Measurements from ENCODE around the gene CHST11.

CHST11 gene

DNA sequence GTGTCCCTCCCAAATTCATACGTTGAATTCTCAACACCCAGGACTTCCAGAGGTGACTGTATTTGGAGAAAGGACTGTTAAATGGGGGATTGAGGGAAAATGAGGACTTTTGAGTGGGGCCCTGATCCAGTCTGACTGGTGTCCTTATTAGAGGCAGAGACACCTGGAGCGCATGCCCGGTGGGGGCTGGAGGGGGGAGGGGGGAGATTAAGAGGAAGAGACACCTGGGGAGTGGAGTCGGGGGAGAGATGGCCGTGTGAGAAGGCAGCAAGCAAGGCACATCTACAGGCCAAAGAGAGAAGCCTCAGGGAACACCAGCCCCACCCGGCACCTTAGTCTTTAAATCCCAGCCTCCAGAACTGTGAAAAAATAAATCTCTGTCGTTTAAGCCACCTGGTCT is 291.6 kb downstream of the CHST11 start:
- no peak overlapping the region for H3K4me3 ChIP-seq (ENCODE audit: low read depth, low read length)

DNA sequence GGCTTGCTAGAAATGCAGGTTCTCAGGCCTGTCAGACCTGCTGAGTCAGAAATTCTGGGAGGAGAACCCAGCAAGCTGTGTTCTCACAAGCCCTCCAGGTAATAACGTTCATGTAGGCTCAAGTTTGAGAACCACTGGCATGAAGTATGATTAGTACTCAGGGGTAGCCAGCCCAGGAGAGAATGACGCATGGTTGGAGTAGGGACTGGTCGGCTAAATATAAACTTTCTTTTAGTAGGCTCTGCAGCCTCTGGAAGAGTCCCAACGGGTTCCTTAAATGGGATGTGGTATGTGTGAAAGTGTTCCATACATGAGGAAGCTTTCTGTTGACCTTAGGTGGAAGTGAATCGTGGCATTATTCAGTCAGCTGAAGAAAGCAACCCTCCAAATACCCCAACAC is 292.0 kb downstream of the CHST11 start:
- no peak overlapping the region for H3K4me3 ChIP-seq (ENCODE audit: low read depth, low read length)

DNA sequence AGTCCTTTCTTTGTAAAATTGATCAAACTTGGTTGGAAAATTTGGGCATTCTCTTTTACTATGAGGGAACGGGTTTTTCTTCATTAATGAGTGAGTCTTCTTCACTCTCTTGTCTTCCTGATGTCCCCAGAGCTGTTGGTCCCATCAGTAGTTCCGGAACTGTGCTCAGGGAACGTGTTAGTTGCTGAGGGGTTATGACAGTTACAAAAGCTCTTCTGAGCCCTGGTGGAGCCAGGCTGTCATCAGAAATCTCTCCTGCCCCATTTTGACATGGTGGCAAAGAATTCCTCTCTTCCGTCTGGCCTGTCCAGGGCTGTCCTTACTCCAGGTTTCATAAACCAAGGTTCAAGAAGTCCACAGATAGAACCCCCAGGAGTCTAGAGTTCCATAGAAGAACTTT is 292.8 kb downstream of the CHST11 start:
- no peak overlapping the region for H3K4me3 ChIP-seq (ENCODE audit: low read depth, low read length)

DNA sequence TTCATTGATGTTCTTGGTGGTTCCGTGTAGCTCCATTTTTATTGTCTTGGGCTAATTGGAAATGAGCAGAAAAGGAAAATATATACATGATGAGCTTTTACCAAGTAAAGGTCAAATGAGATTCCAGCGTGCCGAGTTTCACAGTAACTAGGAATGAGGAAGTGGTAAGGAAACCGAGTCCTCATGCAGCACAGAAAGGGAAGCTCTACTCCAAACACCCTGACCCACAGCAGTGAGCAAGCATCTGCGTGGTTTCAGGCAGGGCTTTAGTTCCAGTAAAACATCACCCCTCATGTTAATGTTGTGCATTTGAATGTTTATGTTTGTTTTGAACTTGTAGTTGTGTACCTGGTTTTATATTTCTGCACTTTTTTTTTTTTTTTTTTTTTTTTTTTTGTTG is 293.3 kb downstream of the CHST11 start:
- no peak overlapping the region for H3K4me3 ChIP-seq (ENCODE audit: low read depth, low read length)

DNA sequence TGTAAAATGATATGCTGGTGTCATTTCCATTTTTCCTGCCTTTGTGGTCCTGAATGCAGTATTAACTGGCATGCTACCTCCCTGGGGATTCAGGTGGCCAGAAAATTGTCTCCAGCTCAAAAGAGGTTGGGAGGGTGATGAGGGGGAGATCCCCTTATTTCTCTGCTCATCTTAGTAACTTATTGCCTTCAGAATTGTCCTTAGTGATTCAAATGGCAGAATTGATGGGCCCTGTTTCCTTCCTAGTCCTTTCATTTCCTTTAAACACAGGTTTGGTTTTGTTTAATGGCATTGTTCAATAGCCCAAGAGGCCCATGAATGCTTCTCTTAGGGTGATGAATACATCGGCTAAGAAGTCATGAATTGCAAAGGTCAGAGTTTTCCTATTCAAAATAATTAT is 294.4 kb downstream of the CHST11 start:
- no peak overlapping the region for H3K4me3 ChIP-seq (ENCODE audit: low read depth, low read length)

DNA sequence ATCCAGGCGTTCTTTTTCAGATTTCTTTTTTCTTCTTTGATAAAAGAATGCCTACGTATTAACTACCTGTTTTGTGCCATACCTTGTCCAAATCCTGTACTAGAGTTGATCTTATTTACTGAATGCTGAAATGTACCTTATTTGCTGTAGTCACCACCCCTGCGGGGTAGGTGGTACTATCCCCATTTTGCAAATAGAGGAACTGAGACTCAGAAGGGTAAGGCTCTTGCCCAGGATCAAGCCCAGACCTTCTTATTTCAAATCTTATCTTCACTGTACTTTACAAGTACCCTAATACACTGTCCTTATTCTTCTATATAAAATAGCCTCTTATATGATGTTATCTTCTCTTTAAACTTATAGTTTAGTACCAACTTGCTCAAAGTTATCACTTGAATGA is 294.8 kb downstream of the CHST11 start:
- H3K4me3 ChIP-seq (ENCODE audit: low read depth, low read length) = no peak overlapping the region

DNA sequence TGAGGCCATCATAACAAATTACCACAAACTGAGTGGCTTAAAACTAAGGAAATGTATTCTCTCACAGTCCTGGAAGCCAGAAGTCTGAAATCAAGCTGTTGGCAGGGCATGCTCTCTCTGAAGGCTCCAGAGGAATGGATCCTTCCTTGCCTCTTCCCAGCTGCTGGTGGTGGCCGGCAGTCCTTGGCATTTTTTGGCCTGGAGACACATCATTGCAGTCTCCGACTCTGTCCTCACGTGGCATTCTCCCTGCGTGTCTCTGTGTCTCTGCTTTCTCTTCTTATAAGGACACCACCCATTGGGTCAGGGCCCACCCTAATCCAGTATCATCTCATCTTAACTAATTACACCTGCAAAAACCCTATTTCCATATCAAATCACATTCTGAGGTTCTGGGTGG is 295.3 kb downstream of the CHST11 start:
- no peak overlapping the region for H3K4me3 ChIP-seq (ENCODE audit: low read depth, low read length)

DNA sequence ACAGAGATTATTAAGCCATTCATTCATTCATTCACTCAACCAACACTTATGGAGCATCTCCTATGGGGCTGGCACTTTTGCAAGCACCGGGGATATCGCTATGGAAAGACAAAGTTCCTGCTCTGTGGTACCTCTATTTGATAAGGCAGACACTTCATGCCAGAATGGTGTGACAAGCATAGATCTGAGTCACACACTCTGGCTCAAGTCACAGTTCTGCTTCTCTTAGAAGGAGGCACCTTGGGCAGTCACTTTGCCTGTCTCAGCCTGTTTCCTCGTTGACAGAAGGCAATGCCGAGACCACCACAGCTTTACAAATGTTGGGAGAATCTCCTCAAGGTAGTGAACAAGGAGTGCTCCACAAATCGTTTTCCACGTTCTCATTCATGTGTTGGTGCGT is 296.1 kb downstream of the CHST11 start:
- no peak overlapping the region for H3K4me3 ChIP-seq (ENCODE audit: low read depth, low read length)

DNA sequence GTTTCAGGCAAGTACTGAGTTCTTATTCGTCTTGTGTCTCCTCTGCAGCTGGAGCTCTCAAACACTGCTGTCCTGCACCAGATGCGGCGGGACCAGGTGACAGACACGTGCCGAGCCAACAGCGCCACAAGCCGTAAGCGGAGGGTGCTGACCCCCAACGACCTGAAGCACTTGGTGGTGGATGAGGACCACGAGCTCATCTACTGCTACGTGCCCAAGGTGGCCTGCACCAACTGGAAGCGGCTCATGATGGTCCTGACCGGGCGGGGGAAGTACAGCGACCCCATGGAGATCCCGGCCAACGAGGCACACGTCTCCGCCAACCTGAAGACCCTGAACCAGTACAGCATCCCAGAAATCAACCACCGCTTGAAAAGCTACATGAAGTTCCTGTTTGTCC is 300.2 kb downstream of the CHST11 start:
- no peak overlapping the region for H3K4me3 ChIP-seq (ENCODE audit: low read depth, low read length)

DNA sequence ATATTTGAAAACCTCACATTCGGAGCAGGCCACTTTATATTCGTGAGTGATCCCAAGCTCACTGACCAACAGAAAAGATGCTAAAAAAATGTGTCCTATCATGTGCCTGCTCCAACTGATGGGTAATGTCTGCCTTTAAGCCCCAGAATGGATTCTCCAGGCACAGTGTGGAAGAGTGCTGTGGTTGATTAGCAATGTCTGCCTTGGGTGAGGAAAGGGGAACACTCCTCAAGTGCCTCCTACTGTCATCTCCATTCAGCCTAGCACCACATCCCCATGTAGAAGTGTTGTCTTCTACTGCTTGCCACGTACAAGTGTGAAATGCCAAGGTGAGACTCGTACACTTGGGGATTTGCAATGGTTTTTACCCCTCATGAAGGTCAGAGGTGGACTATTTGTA is 302.0 kb downstream of the CHST11 start:
- H3K4me3 ChIP-seq (ENCODE audit: low read depth, low read length) = no peak overlapping the region

DNA sequence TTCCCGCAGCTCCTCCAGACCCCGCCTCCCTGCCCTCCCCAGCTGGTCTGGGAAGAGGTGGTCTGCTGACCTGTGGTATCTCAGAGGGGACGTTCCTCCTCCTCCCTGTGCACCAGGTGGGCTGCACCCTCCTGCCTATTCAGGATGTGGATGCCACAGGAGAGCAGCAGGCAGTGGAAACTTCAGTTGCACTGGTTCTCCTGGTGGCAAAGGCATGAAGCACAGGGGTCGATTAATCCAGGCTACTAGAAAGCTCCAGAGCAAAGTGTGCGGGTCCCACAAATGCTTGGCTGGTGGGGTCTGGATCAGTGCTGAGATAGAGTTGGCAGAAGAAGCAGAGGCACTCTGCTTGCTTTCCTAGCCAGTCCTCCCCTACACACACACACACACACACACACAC is 304.3 kb downstream of the CHST11 start:
- no peak overlapping the region for H3K4me3 ChIP-seq (ENCODE audit: low read depth, low read length)

DNA sequence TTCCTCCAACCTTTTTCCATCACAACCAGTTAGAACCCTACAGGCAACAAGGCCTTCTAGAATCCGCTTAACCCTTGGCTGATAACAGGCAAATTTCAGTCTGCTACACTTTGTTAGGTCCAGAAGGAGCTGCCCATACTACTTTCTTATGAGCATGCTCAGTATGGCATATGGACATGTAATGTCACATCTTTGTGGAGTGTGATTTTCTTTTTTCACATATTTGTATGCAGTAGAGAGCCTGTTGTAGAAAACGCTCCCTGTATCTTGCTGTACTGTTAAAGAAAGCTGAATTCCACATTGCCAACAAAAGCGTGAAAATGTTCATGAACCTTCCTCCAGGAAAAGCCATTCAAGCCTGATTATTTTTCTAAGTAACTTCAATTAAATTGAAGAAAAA is 304.9 kb downstream of the CHST11 start:
- no peak overlapping the region for H3K4me3 ChIP-seq (ENCODE audit: low read depth, low read length)

DNA sequence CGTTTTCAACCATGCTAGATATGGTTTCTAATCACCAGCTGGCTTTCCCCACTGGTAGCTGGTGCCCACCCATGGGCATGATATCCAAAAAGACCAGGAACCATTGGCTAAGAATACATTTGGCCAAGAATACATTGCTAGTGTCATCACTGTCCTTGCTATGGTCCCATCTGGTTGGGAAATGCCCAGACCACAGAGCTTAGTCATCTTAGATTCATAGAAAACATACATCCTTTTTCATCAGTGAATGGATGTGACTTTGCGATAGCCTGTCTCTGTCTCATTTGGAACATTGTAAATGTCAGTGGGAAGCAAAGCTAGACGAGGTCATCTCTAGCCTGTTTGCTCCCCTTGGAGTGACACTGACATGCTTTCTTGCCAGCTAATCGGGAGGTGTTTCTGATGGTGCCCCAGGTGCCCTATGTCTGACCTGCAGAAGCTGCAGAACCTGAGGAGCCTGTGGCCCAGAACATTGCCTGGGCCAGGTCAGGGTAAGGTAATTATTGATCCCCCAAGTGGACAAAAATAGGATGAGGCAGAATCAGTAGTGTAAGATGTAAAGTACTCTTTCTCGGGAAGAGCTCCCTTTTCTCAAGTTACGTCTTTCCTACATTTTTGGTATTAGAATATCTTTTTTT is 306.5 kb downstream of the CHST11 start:
- H3K4me3 ChIP-seq (ENCODE audit: low read depth, low read length) = no peak overlapping the region

DNA sequence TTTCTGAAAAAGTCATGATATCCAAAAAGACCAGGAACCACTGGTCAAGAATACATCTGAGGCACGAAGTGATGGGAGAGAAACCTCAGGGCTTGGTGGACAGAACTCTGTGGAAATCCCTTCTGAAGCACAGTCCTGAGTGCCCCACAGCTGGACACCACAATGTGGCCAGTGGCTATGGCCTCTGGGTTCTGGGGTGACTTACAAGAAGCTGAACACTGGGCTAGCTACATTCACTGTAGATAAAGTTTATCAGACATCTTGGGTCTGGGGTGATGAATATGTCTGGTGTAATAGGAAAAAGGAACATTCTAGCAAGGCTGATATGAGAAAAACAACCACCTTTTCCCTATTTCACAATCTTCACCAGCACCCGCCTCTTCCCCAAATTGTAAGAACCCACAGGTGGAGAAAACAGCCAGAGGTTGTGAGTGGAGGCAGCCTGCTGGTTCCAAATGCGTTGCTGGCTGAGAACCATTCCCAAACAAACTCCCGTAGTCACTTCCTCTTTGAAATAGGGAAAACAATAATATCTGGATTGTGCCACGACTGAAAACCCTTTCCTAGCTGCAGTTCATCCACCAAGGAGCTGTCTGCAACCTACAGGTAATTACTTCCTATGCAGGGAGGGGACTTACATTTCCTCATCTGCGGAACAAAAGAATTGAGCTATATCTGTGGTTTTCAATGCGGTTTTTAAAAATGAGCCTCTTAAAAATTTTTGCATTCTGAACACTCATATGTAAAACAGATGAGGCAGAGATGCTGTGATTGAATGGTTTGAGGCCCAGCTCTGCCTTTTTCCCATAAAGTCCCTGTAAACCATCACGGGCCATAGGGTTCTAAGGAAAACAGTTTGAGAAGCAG is 307.7 kb downstream of the CHST11 start:
- H3K4me3 ChIP-seq (ENCODE audit: low read depth, low read length) = no peak overlapping the region

DNA sequence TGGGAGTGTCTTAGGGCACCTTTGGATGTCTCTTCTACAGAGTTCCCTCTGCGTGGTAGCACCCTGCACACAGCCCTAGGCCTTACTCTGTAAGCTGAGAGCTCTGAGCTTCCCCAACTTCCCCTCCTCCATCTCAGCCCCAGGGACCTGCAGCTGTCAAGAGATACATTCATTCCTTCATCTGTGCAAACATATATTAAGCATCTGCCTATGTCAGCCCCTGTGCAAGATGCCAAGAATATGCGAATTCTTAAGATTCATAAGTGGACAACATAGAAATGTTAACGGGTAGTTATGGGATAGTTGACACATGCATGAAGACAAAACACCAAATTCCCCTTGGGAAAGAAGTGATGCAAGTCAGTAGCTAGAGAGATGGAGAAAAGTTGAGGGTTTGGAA is 310.5 kb downstream of the CHST11 start:
- H3K4me3 ChIP-seq (ENCODE audit: low read depth, low read length) = no peak overlapping the region

DNA sequence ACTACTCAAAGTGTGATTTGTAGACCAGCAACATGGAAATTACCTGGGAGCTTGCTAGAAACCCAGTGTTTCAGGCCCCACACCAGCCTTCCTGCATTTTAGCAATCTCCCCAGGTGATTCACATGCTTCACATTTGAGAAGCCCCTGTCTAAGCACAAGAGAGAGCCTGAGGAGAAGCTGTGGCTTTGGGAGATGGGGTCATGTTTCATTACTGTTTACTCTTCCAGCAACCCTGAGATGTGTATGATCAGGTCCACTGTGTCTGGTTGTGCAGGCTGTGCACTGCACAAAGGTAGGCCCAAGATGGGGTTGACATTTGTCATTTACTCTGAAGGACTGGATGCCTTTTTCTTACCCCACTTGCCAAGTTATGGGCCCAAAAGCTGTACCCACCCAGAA is 311.3 kb downstream of the CHST11 start:
- no peak overlapping the region for H3K4me3 ChIP-seq (ENCODE audit: low read depth, low read length)

DNA sequence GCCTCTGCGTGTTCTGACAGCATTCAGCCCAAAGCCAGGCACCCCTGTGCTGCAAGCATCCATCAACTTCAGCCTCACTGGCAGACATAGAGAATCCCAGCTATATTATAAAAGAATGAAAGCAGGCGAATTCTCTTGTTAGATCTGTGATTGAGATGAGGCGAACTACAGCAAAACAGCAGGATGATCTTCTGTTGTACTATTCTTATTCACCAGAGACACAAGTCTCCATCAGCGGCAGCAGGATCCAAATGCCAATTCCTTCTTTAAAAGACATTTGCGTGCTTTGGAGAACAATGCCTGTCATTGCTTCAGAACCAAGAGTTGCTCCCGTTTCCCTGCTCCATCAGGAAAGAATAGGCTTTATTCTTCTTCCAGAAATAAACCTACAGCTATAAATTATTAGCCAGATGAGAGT is 312.4 kb downstream of the CHST11 start:
- no peak overlapping the region for H3K4me3 ChIP-seq (ENCODE audit: low read depth, low read length)

DNA sequence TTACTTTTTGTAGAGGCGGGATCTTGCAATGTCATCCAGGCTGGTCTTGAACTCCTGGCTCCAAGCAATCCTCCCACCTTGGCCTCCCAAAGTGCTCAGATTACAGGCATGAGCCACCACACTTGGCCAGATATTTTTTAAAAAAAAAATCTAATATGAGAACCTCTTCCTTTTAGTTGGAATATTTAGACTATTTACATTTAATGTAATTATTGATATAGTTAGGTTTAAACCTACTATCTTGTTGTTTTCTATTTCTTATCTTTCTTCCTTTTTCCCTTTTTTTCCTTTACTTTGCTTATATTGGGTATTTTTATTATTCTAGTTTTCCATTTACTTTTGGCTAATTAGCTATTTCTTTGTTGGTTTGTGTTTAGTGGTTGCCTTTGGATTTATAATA is 315.6 kb downstream of the CHST11 start:
- no peak overlapping the region for H3K4me3 ChIP-seq (ENCODE audit: low read depth, low read length)

DNA sequence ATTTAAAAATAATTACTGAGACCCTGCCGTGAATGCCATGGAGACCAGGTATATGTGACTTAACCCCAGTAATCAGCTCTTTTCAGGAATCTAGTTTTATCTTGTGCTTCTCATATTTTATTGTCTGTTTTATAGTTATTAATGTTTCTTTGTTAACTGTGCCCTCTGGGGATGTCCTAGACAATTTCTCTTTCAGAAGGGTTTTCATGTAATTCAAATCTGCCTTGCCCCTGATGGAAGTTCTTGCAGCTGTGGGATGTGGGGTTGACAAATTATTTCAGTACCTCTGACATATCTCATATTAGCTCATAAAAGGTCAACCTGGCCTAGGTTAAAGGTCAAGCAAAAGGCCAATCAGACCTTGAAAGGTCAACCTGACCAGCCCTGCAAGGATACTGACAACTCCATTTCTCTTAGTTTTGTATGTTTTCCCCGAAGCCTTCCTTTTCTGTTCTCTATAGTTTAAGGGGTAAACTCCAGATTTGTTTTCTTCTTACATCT is 319.0 kb downstream of the CHST11 start:
- no peak overlapping the region for H3K4me3 ChIP-seq (ENCODE audit: low read depth, low read length)

DNA sequence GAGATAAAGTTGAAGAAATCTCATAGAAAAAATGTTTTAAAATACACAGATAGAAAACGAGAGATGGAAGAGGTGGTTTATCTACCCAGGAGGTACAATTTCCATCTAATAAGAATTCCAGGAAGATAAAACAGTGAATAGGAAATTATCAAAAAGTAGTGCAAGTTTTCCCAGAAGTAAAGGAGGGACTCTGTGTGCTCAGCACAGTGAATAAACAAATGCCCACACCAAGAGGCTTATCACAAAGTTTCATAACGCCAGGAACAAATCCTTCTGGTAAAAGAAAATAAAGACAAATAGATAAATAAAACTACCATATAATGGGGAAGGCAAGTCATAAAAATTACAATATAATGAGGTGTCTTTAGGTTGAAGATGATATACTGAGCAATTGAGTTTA is 322.4 kb downstream of the CHST11 start:
- no peak overlapping the region for H3K4me3 ChIP-seq (ENCODE audit: low read depth, low read length)

DNA sequence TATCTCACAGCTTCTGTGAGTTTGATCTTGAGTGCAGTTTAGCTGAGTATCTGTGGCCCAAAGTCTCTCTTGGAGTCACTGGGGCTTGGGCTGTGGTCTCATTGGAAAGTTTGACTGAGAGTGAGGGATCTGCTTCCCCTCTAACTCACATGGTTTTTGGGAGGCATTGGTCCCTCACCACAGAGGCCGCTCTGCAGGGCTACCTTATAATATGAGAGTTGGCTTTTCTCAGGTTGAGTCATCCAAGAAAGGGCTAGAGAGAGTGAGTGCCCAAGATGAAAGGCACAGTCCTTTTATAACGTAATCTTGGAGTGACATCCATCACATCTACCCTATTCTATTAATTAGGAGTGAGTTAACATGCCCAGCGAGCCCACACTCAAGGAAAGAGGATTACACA is 325.5 kb downstream of the CHST11 start:
- no peak overlapping the region for H3K4me3 ChIP-seq (ENCODE audit: low read depth, low read length)

DNA sequence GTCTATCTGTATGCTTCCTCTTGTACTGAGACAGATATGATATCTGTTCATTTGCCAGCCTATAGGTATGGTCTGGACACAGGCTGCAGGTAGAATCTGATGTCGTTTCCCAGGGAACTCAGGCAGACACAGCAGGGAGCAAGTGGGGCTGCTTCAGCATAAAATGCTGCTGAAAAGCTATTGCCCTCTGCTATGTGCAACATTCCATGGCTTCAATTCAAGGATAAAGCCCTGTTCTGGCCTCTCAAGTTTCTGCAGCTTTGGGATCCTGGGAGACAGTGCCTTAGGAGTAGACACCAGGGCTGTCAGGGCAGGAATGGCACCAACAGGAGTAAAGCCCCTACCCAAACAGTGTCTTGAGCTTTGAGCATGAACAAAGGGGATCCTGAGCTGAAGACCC is 327.8 kb downstream of the CHST11 start:
- H3K4me3 ChIP-seq (ENCODE audit: low read depth, low read length) = no peak overlapping the region

Data from iPS-11a (cell line).